Peyer's patch (tissue), 4 donors: Measurements from ENCODE around the gene B3GAT2.

Source experiments
- CTCF ChIP-seq, 6 experiments: fragments of 450-650 bp in 4 of 6; fragments of 200-600 bp in 2 of 6; sonication (generic) in 1 of 6; IDR thresholded peaks; one replicate each; pipeline ENCODE4 v1.5.1; 2017 to 2019; ENCODE audit warnings: antibody characterized with exemption in 6 of 6, mild to moderate bottlenecking in 3 of 6, moderate library complexity in 1 of 6
- POLR2A ChIP-seq, 2 donors: fragments of 450-650 bp; IDR thresholded peaks; one replicate each; pipeline ENCODE4 v1.5.1; 2017; ENCODE audit warnings: antibody characterized with exemption in 2 of 2, mild to moderate bottlenecking in 2 of 2, moderate library complexity in 2 of 2

GRCh38 chr6:70842541-70842940 is 114.3 kb downstream of the B3GAT2 start:
- TF ChIP-seq CTCF (IDR thresholded peaks at IDR 0.05) (no peak), POLR2A (IDR thresholded peaks at IDR 0.05) (no peak)
